Left renal cortex interstitium (tissue), 4 donors: ENCODE data around the gene OSM. TPM values are rescaled to one million over a fixed set of nuclear protein-coding genes. Genes with fewer than 3 reads are reported as not detected.

Experiments used
- DNase-seq, 4 donors: peaks; one replicate each; pipeline ENCODE4 v3.0.0-alpha.2; 2013; ENCODE audit warnings: low read depth in 4 of 4, low spot score in 2 of 4, missing footprints in 1 of 4
- polyA plus RNA-seq, 4 donors: library from polyadenylated mRNA; unstranded; fragments of 120-200 nt; gene quantifications; one replicate each; pipeline ENCODE4 v1.2.1, GENCODE V29; 2013; ENCODE audit not compliant: insufficient read length in 4 of 4

OSM gene
- polyA plus RNA-seq, 4 donors, result 0.13 to 0.38 (median 0.34) TPM; not detected in 1

- no peak for DNase-seq
Measured at GRCh38 chr22:30286813-30287647, 20.4 kb upstream of the OSM start.

GRCh38 chr22:30286331-30286730 is 19.7 kb upstream of the OSM start:
- DNase-seq, result no peak

DNA sequence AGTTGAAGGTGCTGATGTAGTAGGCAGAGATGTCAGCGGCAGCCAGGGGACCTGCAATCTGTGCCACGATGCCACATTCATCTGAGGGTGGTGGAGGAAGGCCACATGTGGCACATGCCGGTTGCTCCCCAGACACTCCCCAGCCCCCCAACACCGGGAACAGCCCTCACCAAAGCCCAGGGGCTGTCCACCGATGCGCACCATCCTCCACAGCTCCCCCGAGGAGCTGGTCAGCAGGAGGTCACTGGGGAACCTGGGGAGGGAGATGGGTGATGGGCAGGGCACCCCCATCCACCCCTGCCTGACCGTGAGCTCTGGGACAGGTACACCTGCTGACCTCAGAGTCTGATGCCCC is 19.2 kb upstream of the OSM start:
- DNase-seq, result no peak

GRCh38 chr22:30285176-30285845 is 18.7 kb upstream of the OSM start:
- DNase-seq, result no peak

DNA sequence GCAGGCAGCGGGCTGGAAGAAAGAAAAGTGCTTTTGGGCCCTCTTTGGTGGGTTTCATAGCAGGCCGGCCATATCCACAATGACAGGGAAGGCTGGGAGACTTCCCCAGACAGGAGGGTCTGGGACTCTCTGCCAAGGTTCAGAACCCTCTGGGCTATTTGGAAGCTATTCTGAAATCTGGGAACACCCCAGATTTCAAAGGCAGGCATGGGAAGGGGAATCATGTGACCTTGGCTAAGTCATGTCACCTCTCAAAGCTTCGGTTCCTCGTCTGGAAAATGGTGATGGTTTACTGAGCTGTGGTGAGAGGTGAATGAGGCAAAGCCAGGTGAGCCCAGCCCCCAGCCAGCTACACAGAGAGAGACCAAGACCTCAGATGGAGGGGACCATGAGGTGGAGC is 18.0 kb upstream of the OSM start:
- DNase-seq, result no peak

DNA sequence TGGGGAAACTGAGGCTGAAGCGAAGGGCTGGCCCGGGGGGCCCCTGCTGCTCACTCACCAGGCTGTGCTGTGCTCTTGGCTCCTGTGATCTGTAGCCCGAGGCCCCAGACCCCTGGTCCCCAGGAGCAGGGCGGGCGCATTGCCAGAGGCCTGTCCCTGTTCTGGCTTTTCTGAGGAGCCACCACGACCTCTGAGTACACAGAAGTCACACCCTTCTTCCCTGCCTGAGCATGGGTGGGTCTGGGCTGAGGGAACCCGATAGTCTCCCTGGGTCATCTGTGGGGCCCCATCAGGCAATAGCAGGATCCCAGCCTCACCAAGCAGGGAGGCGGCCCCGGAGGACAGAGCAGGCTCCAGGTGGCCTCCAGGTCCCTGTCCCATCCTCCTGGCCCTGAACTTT is 17.5 kb upstream of the OSM start:
- no peak for DNase-seq

GRCh38 chr22:30283342-30283741 is 16.7 kb upstream of the OSM start:
- no peak for DNase-seq

GRCh38 chr22:30282616-30283046 is 16.0 kb upstream of the OSM start:
- DNase-seq, result no peak

DNA sequence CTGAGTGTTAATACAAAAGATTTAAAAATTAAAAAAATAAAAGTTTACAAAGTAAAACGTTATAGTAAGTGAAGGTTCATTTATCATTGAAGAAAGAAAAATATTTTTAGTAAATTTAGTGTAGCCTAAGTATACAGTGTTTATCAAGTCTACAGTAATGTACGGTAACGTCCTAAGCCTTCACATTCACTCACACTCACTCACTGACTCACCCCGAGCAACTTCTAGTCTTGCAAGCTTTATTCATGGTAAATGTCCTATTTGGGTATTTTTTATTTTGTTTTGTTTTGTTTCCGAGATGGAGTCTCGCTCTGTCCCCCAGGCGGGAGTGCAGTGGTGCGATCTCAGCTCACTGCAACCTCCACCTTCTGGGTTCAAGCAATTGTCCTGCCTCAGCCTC is 13.9 kb upstream of the OSM start:
- no peak for DNase-seq

GRCh38 chr22:30279932-30280331 is 13.3 kb upstream of the OSM start:
- no peak for DNase-seq

- DNase-seq, result no peak
Measured at GRCh38 chr22:30279046-30279788, 12.6 kb upstream of the OSM start.

DNA sequence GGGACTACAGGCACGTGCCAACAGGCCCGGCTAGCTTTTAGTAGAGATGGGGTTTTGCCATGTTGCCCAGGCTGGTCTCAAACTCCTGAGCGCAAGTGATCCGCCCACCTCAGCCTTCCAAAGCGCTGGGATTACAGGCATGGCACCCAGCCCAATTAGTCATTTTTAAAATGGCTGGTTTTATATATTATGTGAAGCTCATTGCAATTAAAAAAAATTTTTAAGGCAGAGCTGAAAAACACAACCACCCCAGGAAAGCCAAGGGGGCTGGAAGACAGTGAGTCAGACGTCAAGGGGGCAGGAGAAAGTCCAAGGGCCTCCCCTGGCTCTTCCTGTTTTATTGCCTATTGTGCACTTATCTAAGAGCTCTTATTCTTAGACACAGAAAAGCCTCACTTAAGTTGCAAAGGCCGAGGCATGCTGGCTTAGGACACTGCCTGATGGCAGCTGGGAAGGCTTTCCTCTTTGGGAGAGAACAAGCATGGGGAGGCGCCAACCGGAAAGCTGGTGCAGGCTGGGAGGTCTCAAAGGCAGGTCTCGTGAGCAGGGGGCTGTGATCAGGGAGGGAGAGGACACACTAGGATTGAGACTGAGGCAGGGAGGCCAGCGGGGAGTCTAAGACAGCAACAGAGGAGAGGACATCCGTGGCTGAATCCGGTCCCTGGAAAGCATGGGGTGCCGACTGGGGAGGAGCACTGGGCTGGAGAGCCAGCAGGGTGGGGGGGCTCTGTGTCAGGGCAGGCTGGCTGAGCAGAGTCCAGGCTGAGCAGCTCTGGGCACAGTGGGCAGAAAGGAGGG is 11.1 kb upstream of the OSM start:
- DNase-seq, result no peak

DNA sequence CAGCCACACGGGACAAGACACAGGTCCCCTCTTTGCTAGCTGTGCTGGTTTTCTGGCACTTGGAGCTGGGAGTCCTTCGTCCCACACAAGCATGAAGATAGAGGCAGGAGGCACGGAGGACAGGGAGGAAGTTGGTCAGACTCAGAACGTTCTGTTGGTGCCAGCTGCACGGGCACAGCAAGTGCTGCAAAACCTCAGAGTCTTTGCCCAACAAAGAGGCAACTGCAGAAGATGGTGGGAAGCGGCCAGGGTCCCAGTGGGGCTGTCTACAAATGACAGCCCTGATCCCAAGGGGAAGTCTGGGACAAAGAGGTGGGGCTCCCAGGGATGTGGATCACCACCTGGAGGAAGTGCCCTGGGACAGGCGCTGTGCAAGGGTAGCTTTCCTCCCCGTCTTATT is 9.4 kb upstream of the OSM start:
- no peak for DNase-seq

GRCh38 chr22:30275625-30276024 is 9.0 kb upstream of the OSM start:
- DNase-seq, result no peak

DNA sequence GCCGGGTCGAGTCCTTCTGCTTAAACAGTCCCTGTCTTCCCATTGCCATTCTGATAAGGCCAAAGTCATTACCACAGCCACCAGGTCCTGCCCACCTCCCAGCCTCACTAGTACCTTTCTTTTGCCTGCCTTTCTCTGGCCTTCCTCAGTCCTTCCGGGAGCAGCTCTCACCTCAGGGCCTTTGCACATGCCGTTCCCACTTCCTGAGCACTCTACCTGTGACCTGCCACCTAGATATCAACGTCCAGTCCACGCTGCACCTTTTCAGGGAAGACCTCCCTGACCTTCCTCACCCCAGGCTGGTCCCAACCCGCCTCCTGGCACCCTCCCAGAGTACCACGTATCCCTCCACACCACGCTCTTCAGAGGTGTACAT is 7.8 kb upstream of the OSM start:
- DNase-seq, result no peak

GRCh38 chr22:30273711-30274436 is 7.2 kb upstream of the OSM start:
- no peak for DNase-seq

GRCh38 chr22:30272781-30273601 is 6.3 kb upstream of the OSM start:
- DNase-seq, result no peak

GRCh38 chr22:30270832-30271231 is 4.2 kb upstream of the OSM start:
- DNase-seq, result no peak

GRCh38 chr22:30268331-30268730 is 1.7 kb upstream of the OSM start:
- DNase-seq, result no peak
